Fibroblast of pulmonary artery (primary cell): Measurements from ENCODE around the gene NFYA.

Experiments
- DNase-seq: peaks from one replicate; pipeline ENCODE4 v3.0.0-alpha.2; 2010; ENCODE audit warnings: low read depth
- H3K4me3 ChIP-seq: replicated peaks from 2 replicates; pipeline ENCODE4 v1.5.1; 2011; ENCODE audit warnings: low read depth, mild to moderate bottlenecking, control low read depth, low read length, moderate library complexity
- CTCF ChIP-seq: IDR thresholded peaks from 2 replicates; pipeline ENCODE4 v1.5.1; 2011; ENCODE audit warnings: mild to moderate bottlenecking, control low read depth, low read length, inconsistent platforms; ENCODE audit errors: missing control alignments

Gene NFYA

GRCh38 chr6:41039060-41039998, 33.4 kb upstream of the NFYA start, which contains the start of gene UNC5CL:
Gene UNC5CL (minus strand): TSS chr6:41039221. CDS start chr6:41035074, 4,147 bp downstream.
- DNase-seq: peak; percentile 29
- peak; percentile 76 for TF ChIP-seq CTCF
- no peak within 1 kb of the TSS for H3K4me3 ChIP-seq

- DNase-seq: peak; percentile 14
- no peak for TF ChIP-seq CTCF
- H3K4me3 ChIP-seq: no peak overlapping the region
Observed at GRCh38 chr6:41040101-41040939, 32.5 kb upstream of the NFYA start.

- TF ChIP-seq CTCF: no peak
- H3K4me3 ChIP-seq: no peak overlapping the region
- no peak for DNase-seq
Observed at GRCh38 chr6:41040940-41041536, 31.7 kb upstream of the NFYA start.

- H3K4me3 ChIP-seq: no peak within 1 kb of the TSS
- DNase-seq: no peak
- no peak for TF ChIP-seq CTCF
Observed at GRCh38 chr6:41042226-41043055, 30.3 kb upstream of the NFYA start, which contains the start of gene TSPO2. Gene TSPO2 (plus strand): TSS chr6:41042467. CDS start chr6:41042986, 519 bp downstream.

GRCh38 chr6:41043151-41043550, 29.6 kb upstream of the NFYA start:
- DNase-seq: no peak
- H3K4me3 ChIP-seq: no peak overlapping the region
- no peak for TF ChIP-seq CTCF

- no peak overlapping the region for H3K4me3 ChIP-seq
- no peak for TF ChIP-seq CTCF
- no peak for DNase-seq
Observed at GRCh38 chr6:41045664-41046063, 27.1 kb upstream of the NFYA start.
